HG02759 (cell line): ENCODE measurements around the gene ASIC2.

ENCODE experiments used
- ATAC-seq: cut with Tn5 transposase; IDR thresholded peaks from one replicate; pipeline ENCODE4 v1.9.1; 2021; ENCODE audit warnings: mild to moderate bottlenecking, moderate library complexity; ENCODE audit not compliant: unreplicated experiment

The ASIC2 gene

GRCh38 chr17:33288954-33289353 is 4.1 kb downstream of the ASIC2 start:
- ATAC-seq: no peak

- ATAC-seq: no peak
These were observed 5.9 kb downstream of the ASIC2 start for GRCh38 chr17:33287096-33287725.

DNA sequence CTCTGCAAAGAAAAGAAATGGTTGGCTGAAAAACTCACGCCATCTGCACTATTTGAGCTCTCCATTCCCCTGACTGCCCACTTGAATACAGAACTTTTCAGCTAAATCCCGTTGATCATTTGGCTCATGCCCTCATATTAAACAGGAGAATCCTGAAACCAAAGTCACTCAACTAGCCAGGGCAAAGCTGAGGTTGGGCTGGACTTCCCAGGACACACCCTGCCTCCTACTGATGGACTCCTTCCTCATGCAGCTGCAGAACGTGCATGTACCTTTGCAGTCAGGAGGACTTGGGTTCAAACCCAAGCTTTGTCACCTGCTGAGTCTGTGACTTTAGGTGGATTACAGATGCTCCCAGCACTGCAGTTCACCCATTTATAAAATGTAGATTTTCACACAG is 7.7 kb downstream of the ASIC2 start:
- ATAC-seq: no peak

DNA sequence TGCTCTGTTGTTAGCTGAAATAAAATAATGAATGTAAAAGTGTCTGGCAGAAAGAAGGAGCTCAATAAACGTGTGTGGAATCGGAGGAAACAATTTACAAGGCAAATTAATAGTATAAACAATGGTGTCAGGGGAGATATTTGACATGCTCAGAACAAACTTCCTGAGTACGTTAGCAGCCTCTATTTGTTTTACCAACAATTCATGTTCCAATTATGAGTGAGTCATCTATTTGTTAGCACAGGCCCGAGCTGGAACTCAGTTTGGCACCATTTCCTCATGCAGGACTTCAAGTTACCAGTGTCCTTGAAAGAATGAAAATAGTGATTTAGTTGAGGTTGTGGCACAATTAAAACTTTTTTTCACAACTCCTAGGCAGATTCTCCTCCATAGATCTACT is 9.1 kb downstream of the ASIC2 start:
- ATAC-seq: no peak

- ATAC-seq: no peak
These were observed 12.7 kb downstream of the ASIC2 start for GRCh38 chr17:33280162-33280943.

- ATAC-seq: no peak
These were observed 15.5 kb downstream of the ASIC2 start for GRCh38 chr17:33277436-33278100.

DNA sequence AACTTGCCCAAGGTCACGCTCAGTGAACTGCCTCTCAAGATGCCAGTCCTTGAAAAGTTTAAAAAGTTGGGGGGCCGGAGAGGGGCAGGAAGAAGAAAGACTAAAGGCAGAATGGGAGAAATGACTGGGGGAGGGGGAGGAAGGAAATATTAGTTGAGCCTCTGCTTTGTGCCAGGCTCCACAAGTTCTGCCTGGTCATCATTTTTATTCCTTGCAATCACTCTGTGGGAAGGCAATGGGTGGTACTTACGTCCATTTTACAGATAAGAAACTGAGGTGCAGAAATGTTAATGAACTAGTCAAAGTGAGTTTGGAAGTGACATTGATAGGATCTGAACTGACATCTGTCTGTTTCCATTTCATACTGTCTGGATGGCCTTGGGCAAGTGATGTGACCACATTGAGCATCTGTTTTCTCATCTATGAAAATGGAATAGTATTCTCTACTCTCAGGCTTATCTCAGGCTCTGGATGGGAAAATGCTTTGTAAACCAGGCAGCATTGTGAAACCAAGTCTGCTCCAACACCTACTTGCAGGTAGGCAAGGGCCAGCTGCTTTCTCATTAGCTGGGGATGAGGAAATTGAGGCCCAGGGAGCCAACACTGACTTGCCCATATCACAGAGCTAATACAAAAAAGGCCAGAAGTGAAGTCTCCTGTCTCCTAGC is 19.2 kb downstream of the ASIC2 start:
- no peak for ATAC-seq

DNA sequence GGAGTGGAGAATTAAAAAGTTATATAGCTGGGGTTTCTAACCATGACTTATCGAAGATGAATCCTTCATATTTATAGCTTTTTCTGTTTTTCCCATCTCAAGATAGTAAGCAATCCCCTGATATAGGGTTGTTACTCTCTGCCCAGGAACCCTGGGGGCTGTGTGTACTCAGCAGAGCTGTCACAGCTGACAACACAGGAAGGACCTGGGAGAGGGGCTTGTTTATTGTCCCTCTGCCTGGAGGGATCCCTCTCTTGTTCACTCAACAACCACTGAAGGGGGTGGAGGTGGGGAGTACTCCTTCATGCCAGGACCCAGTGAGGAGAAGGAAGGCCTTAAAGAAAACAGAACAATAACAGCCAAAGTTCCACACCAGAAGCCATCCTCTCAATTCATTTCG is 19.8 kb downstream of the ASIC2 start:
- ATAC-seq: no peak

GRCh38 chr17:33272438-33272837 is 20.7 kb downstream of the ASIC2 start:
- ATAC-seq: no peak

DNA sequence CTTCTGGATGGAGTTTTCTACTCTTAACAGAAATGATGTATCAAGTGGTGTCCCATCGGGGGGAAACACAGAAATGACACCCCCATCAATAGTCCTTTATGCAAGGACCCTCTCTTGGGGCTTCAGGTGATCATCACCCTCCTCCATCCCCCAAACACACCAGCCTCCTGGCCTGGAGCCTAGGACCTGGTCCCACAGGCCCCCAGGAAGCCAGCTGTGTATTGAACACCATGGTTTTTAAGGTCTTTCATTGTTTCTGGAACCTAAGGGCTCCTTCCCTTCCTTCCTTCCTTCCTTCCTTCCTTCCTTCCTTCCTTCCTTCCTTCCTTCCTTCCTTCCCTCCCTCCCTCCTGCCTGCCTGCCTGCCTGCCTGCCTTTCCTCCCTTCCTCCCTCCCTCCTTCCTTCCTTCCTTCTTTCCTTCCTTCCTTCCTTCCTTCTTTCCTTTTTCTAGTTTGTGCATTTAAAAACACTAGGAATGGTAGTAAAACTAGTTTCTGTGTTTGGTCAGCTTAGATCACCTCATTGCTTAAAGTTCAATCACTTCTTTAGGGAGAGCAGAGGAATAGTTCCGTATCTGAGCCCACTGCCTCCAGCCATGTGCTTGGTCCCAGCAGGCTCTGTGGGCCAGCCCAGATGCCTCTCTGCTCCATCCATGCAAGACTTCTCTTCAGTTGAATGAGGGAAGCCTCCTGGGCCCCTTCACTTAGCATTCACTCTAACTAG is 23.6 kb downstream of the ASIC2 start:
- ATAC-seq: no peak

DNA sequence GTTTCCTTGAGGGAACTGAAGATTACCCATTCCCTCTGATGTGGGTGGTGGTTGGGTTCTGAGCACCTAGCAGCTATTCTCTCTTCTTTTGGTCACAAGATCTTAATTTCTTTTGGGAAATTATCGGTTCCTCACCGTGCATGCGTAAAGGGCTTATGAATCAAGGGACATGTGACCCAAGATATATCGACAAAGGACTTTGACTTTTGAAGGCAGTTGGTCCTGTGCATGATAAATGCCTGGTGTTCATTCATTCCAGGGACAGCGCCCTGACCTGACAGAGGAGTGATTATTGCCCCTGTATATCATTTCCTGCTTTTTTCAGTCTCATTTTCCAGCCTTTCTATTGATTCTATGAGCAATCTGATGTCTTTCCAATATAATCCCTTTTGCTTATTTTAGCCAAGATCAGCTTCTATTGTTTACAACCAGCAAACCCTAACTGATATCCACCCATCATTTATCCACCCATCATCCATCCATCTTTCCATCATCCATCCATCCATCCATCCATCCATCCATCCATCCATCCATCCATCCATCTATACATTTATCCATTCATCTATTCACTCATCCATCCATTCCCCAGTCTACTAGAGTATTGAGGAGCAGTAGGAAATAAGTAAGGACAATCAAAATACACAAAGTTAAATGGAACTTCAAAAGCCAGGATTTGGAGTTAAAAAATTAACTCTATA is 25.1 kb downstream of the ASIC2 start:
- no peak for ATAC-seq

- ATAC-seq: no peak
These were observed 25.8 kb downstream of the ASIC2 start for GRCh38 chr17:33267271-33267790.

- no peak for ATAC-seq
These were observed 26.5 kb downstream of the ASIC2 start for GRCh38 chr17:33266611-33267010.

- no peak for ATAC-seq
These were observed 27.0 kb downstream of the ASIC2 start for GRCh38 chr17:33266116-33266515.

GRCh38 chr17:33263396-33263795 is 29.7 kb downstream of the ASIC2 start:
- no peak for ATAC-seq

DNA sequence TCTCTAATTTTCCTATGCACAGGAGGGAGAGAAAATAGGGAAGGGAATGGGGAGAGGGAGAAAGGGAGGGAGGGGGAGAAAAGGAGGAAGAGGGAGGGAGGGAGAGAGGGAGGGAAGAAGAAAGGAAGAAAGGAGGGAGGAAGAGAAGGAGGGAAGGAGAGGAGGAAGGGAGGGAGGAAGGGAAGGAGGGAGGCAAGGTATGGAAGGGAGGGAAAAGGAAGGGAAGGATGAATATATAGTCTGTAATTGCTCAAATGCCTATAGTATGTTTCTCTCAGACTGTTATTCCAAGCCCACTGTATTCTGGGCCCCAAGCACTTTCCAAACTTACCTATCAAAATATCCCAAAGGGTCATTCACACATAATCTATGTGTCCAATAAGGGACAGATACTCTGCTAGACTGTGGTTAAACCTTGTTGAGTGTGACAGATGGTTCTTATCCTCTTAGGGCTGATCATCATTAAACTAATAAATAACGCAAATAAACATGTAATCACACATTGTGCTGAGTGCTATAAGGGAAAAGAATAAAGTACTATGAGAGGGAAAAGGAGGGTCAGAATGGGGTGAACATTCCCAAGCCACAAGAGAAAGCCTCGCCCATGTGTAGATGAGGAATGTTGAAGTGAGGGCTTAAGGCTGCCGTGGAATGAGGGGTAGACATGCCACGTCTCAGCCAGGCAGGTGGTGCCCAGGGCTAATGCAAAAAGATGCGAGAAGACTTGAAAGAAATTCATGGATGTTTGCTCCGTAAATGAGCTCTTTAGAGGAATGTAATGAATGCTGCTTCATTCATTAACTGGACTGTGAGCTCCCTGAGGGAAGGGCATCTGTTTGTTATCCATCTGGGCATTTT is 30.6 kb downstream of the ASIC2 start:
- no peak for ATAC-seq

GRCh38 chr17:33261820-33262219 is 31.3 kb downstream of the ASIC2 start:
- no peak for ATAC-seq

DNA sequence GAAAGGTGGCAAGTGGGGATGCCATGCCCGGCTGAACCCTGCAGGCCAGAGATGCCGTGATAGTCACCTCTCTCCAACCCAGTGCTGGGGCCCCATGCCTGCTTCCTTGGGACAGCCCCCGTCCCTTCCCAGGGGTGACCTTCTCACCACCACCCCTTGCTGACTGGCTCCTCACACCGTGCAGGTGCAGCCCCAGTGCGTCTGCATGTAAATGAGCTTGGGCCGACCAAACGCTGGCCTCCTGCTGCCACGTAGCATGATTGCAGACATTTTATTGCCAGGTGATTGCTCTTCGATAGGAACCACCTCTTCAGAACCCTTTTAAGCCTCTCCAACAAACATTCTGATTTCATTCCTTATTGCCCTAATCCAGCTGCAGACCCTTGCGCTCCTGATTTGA is 32.5 kb downstream of the ASIC2 start:
- ATAC-seq: no peak

- no peak for ATAC-seq
These were observed 34.8 kb downstream of the ASIC2 start for GRCh38 chr17:33258296-33258695.
